GM21367 (cell line): Measurements from ENCODE around the gene ZNF384.

Experiments
- ATAC-seq: cut with Tn5 transposase; IDR thresholded peaks from one replicate; pipeline ENCODE4 v1.9.1; 2021; ENCODE audit not compliant: unreplicated experiment

The ZNF384 gene

GRCh38 chr12:6662602-6662905 lies 26.6 kb downstream of the ZNF384 start:
- ATAC-seq: peak; percentile 2

GRCh38 chr12:6653987-6654386 lies 35.2 kb downstream of the ZNF384 start:
- ATAC-seq: no peak

- ATAC-seq: no peak
Measured at GRCh38 chr12:6653342-6653741, 35.8 kb downstream of the ZNF384 start.

- no peak for ATAC-seq
Measured at GRCh38 chr12:6652391-6652790, 36.8 kb downstream of the ZNF384 start.

GRCh38 chr12:6650832-6651231 lies 38.3 kb downstream of the ZNF384 start:
- no peak for ATAC-seq

- no peak for ATAC-seq
Measured at GRCh38 chr12:6647083-6647604, 42.0 kb downstream of the ZNF384 start, which contains the start of gene ACRBP. Gene ACRBP (minus strand): TSS chr12:6647432. CDS start chr12:6647366, 66 bp downstream.

GRCh38 chr12:6646276-6647082 lies 42.7 kb downstream of the ZNF384 start:
- no peak for ATAC-seq

GRCh38 chr12:6644903-6645302 lies 44.3 kb downstream of the ZNF384 start:
- no peak for ATAC-seq

- ATAC-seq: no peak
Measured at GRCh38 chr12:6644257-6644596, 44.9 kb downstream of the ZNF384 start.

- ATAC-seq: no peak
Measured at GRCh38 chr12:6643569-6644256, 45.5 kb downstream of the ZNF384 start.

- no peak for ATAC-seq
Measured at GRCh38 chr12:6641131-6641530, 48.0 kb downstream of the ZNF384 start.

GRCh38 chr12:6640497-6640896 lies 48.7 kb downstream of the ZNF384 start:
- ATAC-seq: no peak

- ATAC-seq: no peak
Measured at GRCh38 chr12:6639151-6639801, 49.9 kb downstream of the ZNF384 start.

- ATAC-seq: no peak
Measured at GRCh38 chr12:6638305-6638704, 50.9 kb downstream of the ZNF384 start.

GRCh38 chr12:6635856-6636531 lies 53.2 kb downstream of the ZNF384 start, which contains the start of gene LPAR5:
Gene LPAR5 (minus strand): TSS chr12:6635959. CDS start chr12:6621248, 14,711 bp downstream.
- peak; percentile 37 for ATAC-seq

GRCh38 chr12:6635375-6635855 lies 53.8 kb downstream of the ZNF384 start:
- ATAC-seq: peak; percentile 27

GRCh38 chr12:6632026-6632983 lies 56.9 kb downstream of the ZNF384 start:
- ATAC-seq: peak; percentile 45

- ATAC-seq: no peak
Measured at GRCh38 chr12:6631549-6631961, 57.6 kb downstream of the ZNF384 start.

GRCh38 chr12:6630736-6631135 lies 58.4 kb downstream of the ZNF384 start:
- ATAC-seq: no peak

- ATAC-seq: no peak
Measured at GRCh38 chr12:6627616-6628015, 61.6 kb downstream of the ZNF384 start.
